ENCODE results near the gene HPS3. TPM values are rescaled to one million over a fixed set of nuclear protein-coding genes. Genes with fewer than 3 reads are reported as not detected.

Gene HPS3
- total RNA-seq, 1 donor from 2014 or later = 32.3 TPM

DNA sequence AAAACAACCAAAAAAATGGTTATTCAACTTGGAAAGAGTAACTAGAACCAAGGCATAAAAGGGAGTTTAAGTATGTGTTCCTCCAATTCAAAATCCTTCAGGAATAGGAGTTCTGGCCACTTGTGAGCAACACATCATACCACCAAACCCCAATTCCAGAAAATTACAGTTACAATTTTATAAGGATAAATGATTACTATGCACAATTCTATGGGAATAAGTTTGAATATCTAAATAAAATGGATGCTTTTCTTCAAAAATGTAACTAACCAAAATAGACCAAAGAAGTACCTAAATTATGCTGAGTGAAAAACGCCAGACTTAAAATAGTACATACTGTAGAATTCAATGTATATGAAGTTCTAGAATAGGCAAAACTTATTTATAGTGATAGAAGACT, 47.7 kb upstream of the HPS3 start:
- peaks cover 46% of the 10 kb centered on the region for H3K36me3 Mint-ChIP-seq
- H3K27ac Mint-ChIP-seq = no peak overlapping the region
- H3K79me2 ChIP-seq (ENCODE audit: low read depth) = peaks cover 45% of the 10 kb centered on the region
- no peaks in the 10 kb centered on the region for H3K27me3 ChIP-seq
- H3K4me1 ChIP-seq = no peaks in the 10 kb centered on the region
- DNase-seq (ENCODE audit: low spot score) = no peak
- no peaks in the 10 kb centered on the region for H3K9me3 ChIP-seq (ENCODE audit: low read depth)
- peaks cover 2% of the 10 kb centered on the region for H3K27me3 Mint-ChIP-seq (ENCODE audit: insufficient read depth, low read depth)
- H3K27ac ChIP-seq = no peak overlapping the region
- H3K9ac ChIP-seq = no peak overlapping the region
- H3K4me1 Mint-ChIP-seq = peaks cover 18% of the 10 kb centered on the region
- TF ChIP-seq, protein P1, sequence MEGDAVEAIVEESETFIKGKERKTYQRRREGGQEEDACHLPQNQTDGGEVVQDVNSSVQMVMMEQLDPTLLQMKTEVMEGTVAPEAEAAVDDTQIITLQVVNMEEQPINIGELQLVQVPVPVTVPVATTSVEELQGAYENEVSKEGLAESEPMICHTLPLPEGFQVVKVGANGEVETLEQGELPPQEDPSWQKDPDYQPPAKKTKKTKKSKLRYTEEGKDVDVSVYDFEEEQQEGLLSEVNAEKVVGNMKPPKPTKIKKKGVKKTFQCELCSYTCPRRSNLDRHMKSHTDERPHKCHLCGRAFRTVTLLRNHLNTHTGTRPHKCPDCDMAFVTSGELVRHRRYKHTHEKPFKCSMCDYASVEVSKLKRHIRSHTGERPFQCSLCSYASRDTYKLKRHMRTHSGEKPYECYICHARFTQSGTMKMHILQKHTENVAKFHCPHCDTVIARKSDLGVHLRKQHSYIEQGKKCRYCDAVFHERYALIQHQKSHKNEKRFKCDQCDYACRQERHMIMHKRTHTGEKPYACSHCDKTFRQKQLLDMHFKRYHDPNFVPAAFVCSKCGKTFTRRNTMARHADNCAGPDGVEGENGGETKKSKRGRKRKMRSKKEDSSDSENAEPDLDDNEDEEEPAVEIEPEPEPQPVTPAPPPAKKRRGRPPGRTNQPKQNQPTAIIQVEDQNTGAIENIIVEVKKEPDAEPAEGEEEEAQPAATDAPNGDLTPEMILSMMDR (IDR thresholded peaks at IDR 0.05) = no peak
- TF ChIP-seq EZH2 (IDR thresholded peaks at IDR 0.05) (no peak), EZH2phosphoT487 (IDR thresholded peaks at IDR 0.05) (no peak)
- no peak overlapping the region for H3K4me3 Mint-ChIP-seq
- peaks cover 6% of the 10 kb centered on the region for H4K20me1 ChIP-seq (ENCODE audit: low read depth)
- peaks cover 14% of the 10 kb centered on the region for H3K9me3 Mint-ChIP-seq
- peaks cover 17% of the 10 kb centered on the region for H3F3A ChIP-seq (ENCODE audit: low read depth)
- H3K4me3 ChIP-seq = no peak overlapping the region
- H2AFZ ChIP-seq (replicated peaks) = no peak overlapping the region
- H3K4me2 ChIP-seq = no peak overlapping the region
- H3K36me3 ChIP-seq = no peaks in the 10 kb centered on the region

DNA sequence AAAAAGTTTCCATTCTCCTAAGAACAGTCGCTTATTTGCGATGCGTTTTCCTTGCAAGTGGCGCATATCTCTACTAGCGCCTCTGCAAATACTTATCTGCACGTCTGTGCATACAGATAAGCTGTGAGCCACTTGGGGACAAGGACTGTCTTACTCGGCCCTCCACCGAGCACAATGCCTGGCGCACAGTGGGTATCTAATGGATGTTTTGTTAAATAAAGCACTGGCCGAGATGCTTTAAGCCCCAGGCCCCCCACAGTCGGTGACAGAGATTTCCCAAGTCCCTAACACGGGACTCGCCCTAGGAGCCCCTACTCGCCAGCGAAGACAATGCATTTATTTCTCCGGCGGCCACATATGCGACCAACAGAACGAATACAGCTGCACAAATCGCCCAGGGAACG, 43.6 kb upstream of the HPS3 start:
- TF ChIP-seq EZH2 (IDR thresholded peaks at IDR 0.05) (peak; percentile 13), EZH2phosphoT487 (IDR thresholded peaks at IDR 0.05) (no peak)
- TF ChIP-seq, protein P1 (IDR thresholded peaks at IDR 0.05) = no peak
- peaks cover 18% of the 10 kb centered on the region for H3K9me3 Mint-ChIP-seq

DNA sequence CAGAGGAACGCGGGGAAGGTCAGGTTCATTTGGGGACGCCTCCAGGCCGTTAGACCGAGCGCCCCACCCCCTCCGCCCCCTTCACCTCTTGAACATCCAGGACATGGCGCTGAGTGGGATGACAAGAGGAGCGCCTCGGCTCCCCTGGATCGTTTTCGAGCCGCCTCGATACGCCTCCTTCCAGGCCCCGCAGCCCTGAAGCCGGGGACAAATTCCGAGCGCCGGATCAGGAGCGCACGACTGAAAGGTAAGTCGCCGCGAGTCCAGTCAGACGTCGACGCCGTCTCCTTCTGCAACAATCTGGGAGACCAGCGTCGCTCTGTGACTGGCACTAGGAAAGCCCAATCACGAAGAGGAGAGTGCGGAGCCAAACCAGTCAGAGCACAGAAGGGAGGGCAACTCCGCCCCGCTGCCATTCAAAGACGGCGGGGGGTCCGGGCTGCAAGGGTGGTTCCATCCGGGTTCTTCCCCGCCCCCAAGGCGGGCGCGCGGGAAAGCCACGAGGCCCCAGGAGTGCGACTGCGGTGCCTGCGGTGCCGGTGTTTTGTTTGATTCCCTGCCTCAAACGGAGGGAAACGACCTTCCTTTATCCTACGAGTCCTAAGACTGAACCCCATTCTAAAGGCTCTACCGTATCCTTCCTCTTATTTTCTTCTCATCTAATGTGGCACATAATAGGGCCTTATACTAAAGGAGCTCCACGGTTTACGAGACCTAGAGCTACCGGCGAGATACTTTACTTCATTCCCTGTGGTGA, 43.0 kb upstream of the HPS3 start, which contains the start of gene HLTF:
Gene HLTF (minus strand): TSS at position 302 of the 757 bp plus-strand sequence. CDS start 197 bp downstream, at position 105.
- Histone ChIP-seq H3K27ac (peak within 1 kb of the TSS; percentile 40), H3K4me2 (peak within 1 kb of the TSS; percentile 79), H3F3A (ENCODE audit: low read depth) (peaks cover 21% of the 10 kb centered on the region), H3K4me1 (no peaks in the 10 kb centered on the region), H4K20me1 (ENCODE audit: low read depth) (peaks cover 6% of the 10 kb centered on the region), H2AFZ (replicated peaks) (peak within 1 kb of the TSS; percentile 66), H3K4me3 (peak within 1 kb of the TSS; percentile 61), H3K9me3 (ENCODE audit: low read depth) (no peaks in the 10 kb centered on the region), H3K27me3 (no peaks in the 10 kb centered on the region), H3K36me3 (no peaks in the 10 kb centered on the region), H3K79me2 (ENCODE audit: low read depth) (peaks cover 32% of the 10 kb centered on the region), H3K9ac (no peak within 1 kb of the TSS)
- Mint-ChIP-seq H3K4me1 (peaks cover 22% of the 10 kb centered on the region), H3K4me3 (peak within 1 kb of the TSS; percentile 92), H3K36me3 (peaks cover 28% of the 10 kb centered on the region), H3K9me3 (peaks cover 18% of the 10 kb centered on the region), H3K27ac (peak within 1 kb of the TSS; percentile 91), H3K27me3 (ENCODE audit: insufficient read depth, low read depth) (peaks cover 12% of the 10 kb centered on the region)
- peak; percentile 95 for DNase-seq (ENCODE audit: low spot score)
- TF ChIP-seq, protein P1 (IDR thresholded peaks at IDR 0.05) = no peak
- no peak for TF ChIP-seq EZH2phosphoT487 (IDR thresholded peaks at IDR 0.05)
- peak; percentile 25 for TF ChIP-seq EZH2 (IDR thresholded peaks at IDR 0.05)

More for the DNA sequence above, 43.6 kb upstream of the HPS3 start:
- Mint-ChIP-seq H3K27me3 (ENCODE audit: insufficient read depth, low read depth) (peaks cover 12% of the 10 kb centered on the region), H3K36me3 (peaks cover 32% of the 10 kb centered on the region), H3K27ac (peak overlapping the region; percentile 81), H3K4me3 (peak overlapping the region; percentile 92), H3K4me1 (peaks cover 21% of the 10 kb centered on the region)
- Histone ChIP-seq H3K9me3 (ENCODE audit: low read depth) (no peaks in the 10 kb centered on the region), H3K27ac (peak overlapping the region; percentile 40), H3K36me3 (no peaks in the 10 kb centered on the region), H3K4me3 (peak overlapping the region; percentile 61), H4K20me1 (ENCODE audit: low read depth) (peaks cover 6% of the 10 kb centered on the region), H3K4me2 (peak overlapping the region; percentile 79), H3K4me1 (no peaks in the 10 kb centered on the region), H2AFZ (replicated peaks) (peak overlapping the region; percentile 66), H3F3A (ENCODE audit: low read depth) (peaks cover 21% of the 10 kb centered on the region), H3K27me3 (no peaks in the 10 kb centered on the region), H3K79me2 (ENCODE audit: low read depth) (peaks cover 35% of the 10 kb centered on the region), H3K9ac (no peak overlapping the region)
- peak; percentile 84 for DNase-seq (ENCODE audit: low spot score)
